ENCODE measurements around the gene ELAVL1. TPM values are rescaled to one million over a fixed set of nuclear protein-coding genes. Genes with fewer than 3 reads are reported as not detected.
A peak's percentile ranks its signal among the peaks of the same experiment; 100 is the strongest.
"Not testable (repeated sequence)": the region's sequence is repeated elsewhere in the genome, so short reads cannot be mapped to it uniquely, and the experiment has no call there.

ELAVL1 gene
- total and polyA plus RNA-seq, 4 experiments from 2014 or later: 54.2 to 57.8 (median 55.5) TPM

DNA sequence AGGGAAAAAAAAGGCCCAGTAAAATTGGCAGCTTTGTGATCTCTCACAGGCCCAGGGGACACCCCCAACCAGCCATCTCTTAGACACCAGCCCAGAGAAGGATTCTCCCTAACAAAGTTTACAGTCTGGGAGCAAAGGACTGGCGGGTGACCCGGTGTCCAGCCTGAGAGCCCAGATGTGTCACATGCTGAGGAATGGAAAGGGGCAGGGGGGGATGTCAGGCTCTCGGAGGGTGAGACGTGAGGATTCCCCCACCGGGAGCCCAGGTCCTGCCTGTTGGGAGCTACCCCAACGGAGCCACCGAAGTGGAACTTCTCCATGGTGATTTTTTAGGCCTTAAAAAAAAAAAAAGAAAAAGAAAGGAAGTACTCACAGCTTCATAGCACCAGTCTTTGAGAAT lies 74.7 kb downstream of the ELAVL1 start:
- Histone ChIP-seq H3K27ac (ENCODE audit: low read depth, low read length) (no peak overlapping the region), H3K36me3 (ENCODE audit: insufficient read depth, low read length) (peaks cover 38% of the 10 kb centered on the region), H3K4me1 (ENCODE audit: insufficient read depth, low read length) (peaks cover 6% of the 10 kb centered on the region), H3K9me3 (ENCODE audit: control insufficient read depth in 1 of 2, low read length in 2 of 2) (no peaks in the 10 kb centered on the region), H3K4me3 (ENCODE audit: low read length in 2 of 2) (no peak overlapping the region), H3K27me3 (ENCODE audit: insufficient read depth, low read length) (no peaks in the 10 kb centered on the region)
- ChIA-PET POLR2A (ENCODE audit: partially characterized antibody) (interaction anchor here (1.0 to 1.2 kb wide), 2 partner anchors 10 to 13 kb away, joined by 3 to 6 read pairs; partner anchors contain the start of genes SNAPC2 and TIMM44), CTCF (ENCODE audit: partially characterized antibody) (interaction anchor here (1.6 to 2.8 kb wide), 2 partner anchors 10 to 78 kb away, joined by 5 to 12 read pairs; partner anchors contain the start of gene SNAPC2)
- H3K4me3 Mint-ChIP-seq: no peak overlapping the region
- H3K9me3 Mint-ChIP-seq: no peaks in the 10 kb centered on the region
- H3K27me3 Mint-ChIP-seq: no peaks in the 10 kb centered on the region
- no peak for DNase-seq
- peaks cover 0 to 31% of the 10 kb centered on the region in 2 donors for H3K36me3 Mint-ChIP-seq
- no peak overlapping the region for H3K27ac Mint-ChIP-seq
- peaks cover 0 to 20% (median 10%) of the 10 kb centered on the region in 4 donors for H3K4me1 Mint-ChIP-seq
- intact Hi-C loops (cut with micrococcal nuclease): no loop called here

DNA sequence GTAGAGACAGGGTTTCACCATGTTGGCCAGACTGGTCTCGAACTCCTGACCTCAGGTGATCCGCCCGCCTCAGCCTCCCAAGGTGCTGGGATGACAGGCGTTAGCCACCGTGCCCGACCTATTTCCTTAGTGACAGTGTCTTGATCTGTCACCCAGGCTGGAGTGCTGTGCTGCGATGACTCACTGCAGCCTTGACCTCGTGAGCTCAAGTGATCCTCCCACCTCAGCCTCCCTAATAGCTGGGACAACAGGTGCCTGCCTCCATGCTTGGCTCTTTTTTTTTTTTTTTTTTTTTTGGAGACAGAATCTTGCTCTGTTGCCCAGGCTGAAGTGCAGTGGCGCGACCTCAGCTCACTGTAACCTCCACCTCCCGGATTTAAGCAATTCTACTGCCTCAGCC lies 75.4 kb downstream of the ELAVL1 start:
- Mint-ChIP-seq H3K27ac (peak overlapping the region in 3 of 7 donors; percentile 36 to 81 (median 79)), H3K4me1 (peaks cover 1 to 20% (median 11%) of the 10 kb centered on the region in 4 donors), H3K36me3 (peaks cover 0 to 29% of the 10 kb centered on the region in 2 donors)
- Histone ChIP-seq H3K36me3 (ENCODE audit: insufficient read depth, low read length) (peaks cover 33% of the 10 kb centered on the region), H3K27ac (ENCODE audit: low read depth, low read length) (peak overlapping the region; percentile 21)
- ChIA-PET CTCF (ENCODE audit: partially characterized antibody) (interaction anchor here (1.6 to 2.8 kb wide), 3 partner anchors 10 to 77 kb away, joined by 5 to 12 read pairs (median 10); partner anchors contain the start of genes SNAPC2 and TIMM44), POLR2A (ENCODE audit: partially characterized antibody) (interaction anchor here (1.0 to 1.6 kb wide), 2 partner anchors 9 kb away, joined by 3 to 15 read pairs; partner anchors contain the start of gene SNAPC2)
- H3K4me3 Mint-ChIP-seq; H3K4me3 ChIP-seq (ENCODE audit: low read length in 2 of 2); H3K27me3 ChIP-seq (ENCODE audit: insufficient read depth, low read length); H3K4me1 ChIP-seq (ENCODE audit: insufficient read depth, low read length); DNase-seq; H3K9me3 Mint-ChIP-seq; H3K27me3 Mint-ChIP-seq; intact Hi-C loops (cut with micrococcal nuclease); H3K9me3 ChIP-seq (ENCODE audit: control insufficient read depth in 1 of 2, low read length in 2 of 2): not testable (repeated sequence)

DNA sequence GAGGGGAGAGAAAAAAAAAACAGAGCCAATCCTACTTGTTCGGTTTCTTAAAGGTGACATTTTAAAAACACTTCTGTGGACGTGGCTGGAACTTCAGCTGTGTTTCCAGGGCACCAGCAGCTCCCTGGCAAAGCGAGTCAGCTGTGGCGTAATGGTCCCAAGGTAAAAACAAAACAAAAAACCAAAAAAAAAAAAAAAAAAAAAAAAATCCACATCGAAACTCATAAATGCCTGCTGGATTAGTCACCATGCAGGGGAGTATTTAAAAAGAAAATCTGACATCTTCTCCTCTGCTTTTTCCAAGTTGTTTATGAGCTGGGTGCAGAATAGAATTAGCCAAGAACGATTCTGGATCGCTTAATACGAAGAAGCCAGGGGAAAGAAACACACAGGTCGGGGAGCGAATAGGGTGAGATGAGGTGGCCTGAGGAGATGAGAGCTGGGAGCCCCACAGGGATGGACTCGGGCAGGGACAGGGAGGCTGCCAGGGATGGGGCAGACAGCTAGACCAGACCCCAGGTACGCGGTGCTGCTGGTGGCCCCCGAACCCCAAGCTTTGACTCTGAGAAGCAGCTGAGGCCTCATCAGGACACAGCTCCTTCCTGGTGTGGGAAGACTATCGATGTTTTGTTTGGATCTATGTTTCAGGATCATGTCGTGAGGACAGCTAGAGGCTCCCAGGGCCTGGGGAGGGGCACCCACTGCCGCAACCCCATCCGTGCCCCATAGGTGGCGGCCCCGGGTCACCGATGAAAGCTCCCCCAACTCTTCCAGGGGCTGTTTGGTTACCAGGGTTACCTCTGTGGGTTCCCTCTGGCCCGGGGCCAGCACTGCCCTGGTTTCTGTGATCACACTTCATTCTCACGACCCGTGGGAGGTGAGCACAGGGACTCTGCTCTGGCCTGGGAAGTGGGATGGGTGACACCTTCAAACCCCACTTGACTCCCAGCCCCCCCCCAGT lies 76.4 kb downstream of the ELAVL1 start:
- H3K36me3 Mint-ChIP-seq: peaks cover 0 to 26% of the 10 kb centered on the region in 2 donors
- CTCF ChIA-PET (ENCODE audit: partially characterized antibody): interaction anchor here (0.9 to 2.8 kb wide), 5 partner anchors 9 to 77 kb away, joined by 4 to 12 read pairs (median 6); partner anchors contain the start of genes MAP2K7, SNAPC2 and TIMM44
- peak overlapping the region; percentile 36 to 88 (median 62) for H3K27ac Mint-ChIP-seq
- DNase-seq: peak; percentile 75 to 88 (median 76)
- peaks cover 1 to 20% (median 11%) of the 10 kb centered on the region in 4 donors for H3K4me1 Mint-ChIP-seq
- no peaks in the 10 kb centered on the region for H3K27me3 Mint-ChIP-seq
- H3K4me1 ChIP-seq (ENCODE audit: insufficient read depth, low read length): peaks cover 10% of the 10 kb centered on the region
- intact Hi-C loops (cut with micrococcal nuclease): loop anchor here (1.0 kb wide), 1 partner anchor 14 kb away; the partner anchor contains the start of gene TIMM44
- peaks cover 28% of the 10 kb centered on the region for H3K36me3 ChIP-seq (ENCODE audit: insufficient read depth, low read length)
- no peaks in the 10 kb centered on the region for H3K27me3 ChIP-seq (ENCODE audit: insufficient read depth, low read length)
- no peaks in the 10 kb centered on the region for H3K9me3 Mint-ChIP-seq
- no peaks in the 10 kb centered on the region for H3K9me3 ChIP-seq (ENCODE audit: control insufficient read depth in 1 of 2, low read length in 2 of 2)
- H3K4me3 ChIP-seq (ENCODE audit: low read length in 2 of 2): no peak overlapping the region
- POLR2A ChIA-PET (ENCODE audit: partially characterized antibody): interaction anchor here (0.6 to 1.6 kb wide), 6 partner anchors 8 to 1397 kb away, joined by 3 to 15 read pairs (median 3); partner anchors contain the start of genes SNAPC2 and TIMM44
- peak overlapping the region in 2 of 8 donors; percentile 21 to 54 for H3K4me3 Mint-ChIP-seq
- H3K27ac ChIP-seq (ENCODE audit: low read depth, low read length): peak overlapping the region; percentile 21

DNA sequence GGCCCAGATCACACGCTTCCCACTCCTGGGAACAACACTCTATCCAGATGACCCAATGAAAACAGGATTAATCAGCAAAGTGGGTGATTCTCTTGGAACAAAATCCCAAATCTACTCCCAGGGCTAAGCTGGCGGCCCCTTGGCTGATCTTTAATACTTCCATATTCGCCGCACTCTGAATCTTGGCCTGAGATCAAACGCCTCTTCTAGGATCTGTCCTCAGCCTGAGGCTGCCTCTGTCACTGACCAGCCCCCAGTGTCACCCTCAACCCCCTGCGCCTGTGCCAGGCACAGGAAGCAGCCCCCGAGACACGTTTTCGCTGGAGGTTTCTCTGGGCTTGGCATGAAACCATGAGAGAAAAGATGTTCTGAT lies 77.1 kb downstream of the ELAVL1 start:
- DNase-seq: no peak
- no peak overlapping the region for H3K4me3 ChIP-seq (ENCODE audit: low read length in 2 of 2)
- H3K9me3 Mint-ChIP-seq: no peaks in the 10 kb centered on the region
- peaks cover 21% of the 10 kb centered on the region for H3K36me3 ChIP-seq (ENCODE audit: insufficient read depth, low read length)
- no peaks in the 10 kb centered on the region for H3K27me3 Mint-ChIP-seq
- H3K27ac Mint-ChIP-seq: peak overlapping the region in 3 of 7 donors; percentile 10 to 81 (median 22)
- POLR2A ChIA-PET (ENCODE audit: partially characterized antibody): interaction anchor here (0.7 to 1.6 kb wide), 2 partner anchors 8 to 121 kb away, joined by 3 to 15 read pairs; partner anchors contain the start of gene SNAPC2
- H3K4me1 Mint-ChIP-seq: peaks cover 1 to 25% (median 12%) of the 10 kb centered on the region in 4 donors
- intact Hi-C loops (cut with micrococcal nuclease): no loop called here
- H3K4me1 ChIP-seq (ENCODE audit: insufficient read depth, low read length): peaks cover 10% of the 10 kb centered on the region
- no peaks in the 10 kb centered on the region for H3K9me3 ChIP-seq (ENCODE audit: control insufficient read depth in 1 of 2, low read length in 2 of 2)
- no peaks in the 10 kb centered on the region for H3K27me3 ChIP-seq (ENCODE audit: insufficient read depth, low read length)
- H3K36me3 Mint-ChIP-seq: peaks cover 0 to 23% of the 10 kb centered on the region in 2 donors
- no peak overlapping the region for H3K27ac ChIP-seq (ENCODE audit: low read depth, low read length)
- CTCF ChIA-PET (ENCODE audit: partially characterized antibody): interaction anchor here (2.1 to 2.8 kb wide), 3 partner anchors 8 to 76 kb away, joined by 6 to 12 read pairs (median 10); partner anchors contain the start of genes SNAPC2 and TIMM44
- peak overlapping the region in 1 of 8 donors; percentile 39 for H3K4me3 Mint-ChIP-seq

DNA sequence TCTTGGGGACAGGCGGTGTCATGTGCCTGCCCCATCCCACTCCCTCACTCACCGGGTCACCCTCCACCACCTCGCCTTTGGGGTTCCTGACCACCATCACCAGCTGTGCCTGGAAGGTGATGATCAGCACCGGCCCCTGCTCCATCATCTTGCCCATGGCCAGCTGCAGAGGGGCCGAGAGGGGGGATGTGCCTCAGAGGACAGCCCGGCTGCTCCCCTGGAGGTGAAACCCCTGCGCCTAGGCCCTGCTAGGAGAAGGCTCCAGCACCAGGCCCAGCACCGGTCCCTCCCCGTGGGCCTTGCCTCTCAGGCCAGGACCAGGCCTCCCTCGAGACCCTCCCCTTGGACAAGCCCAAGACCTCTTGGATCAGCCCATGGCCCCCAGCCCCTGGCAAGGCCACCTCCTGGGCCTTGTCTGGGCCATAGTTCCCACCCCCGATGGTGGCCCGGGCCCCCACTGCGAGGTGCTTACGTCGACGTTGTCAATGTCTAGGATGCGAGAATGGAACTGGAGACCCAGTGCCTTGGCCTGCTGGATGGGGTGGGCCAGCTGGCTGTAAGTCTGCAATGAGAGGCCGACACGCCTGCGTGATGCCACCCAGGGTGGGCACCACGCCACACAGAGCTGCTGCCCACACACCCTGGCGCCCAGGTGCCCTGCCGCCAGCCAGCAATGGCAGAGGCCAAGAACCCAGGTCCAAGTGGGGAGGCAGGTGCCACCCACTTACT lies 77.7 kb downstream of the ELAVL1 start:
- ChIA-PET CTCF (ENCODE audit: partially characterized antibody) (interaction anchor here (0.6 to 2.1 kb wide), 4 partner anchors 10 to 577 kb away, joined by 4 to 6 read pairs (median 5); no protein-coding TSS in a partner anchor), POLR2A (ENCODE audit: partially characterized antibody) (interaction anchor here (1.5 kb wide), 1 partner anchor 10 kb away, joined by 5 read pairs; no protein-coding TSS in a partner anchor)
- no peak for DNase-seq
- H3K9me3 ChIP-seq (ENCODE audit: control insufficient read depth in 1 of 2, low read length in 2 of 2): no peaks in the 10 kb centered on the region
- no peaks in the 10 kb centered on the region for H3K27me3 ChIP-seq (ENCODE audit: insufficient read depth, low read length)
- no peak overlapping the region for H3K4me3 ChIP-seq (ENCODE audit: low read length in 2 of 2)
- H3K9me3 Mint-ChIP-seq: no peaks in the 10 kb centered on the region
- intact Hi-C loops (cut with micrococcal nuclease): no loop called here
- H3K4me1 ChIP-seq (ENCODE audit: insufficient read depth, low read length): peaks cover 10% of the 10 kb centered on the region
- peak overlapping the region in 1 of 8 donors; percentile 36 for H3K4me3 Mint-ChIP-seq
- peaks cover 0 to 23% of the 10 kb centered on the region in 2 donors for H3K36me3 Mint-ChIP-seq
- H3K36me3 ChIP-seq (ENCODE audit: insufficient read depth, low read length): peaks cover 19% of the 10 kb centered on the region
- H3K27me3 Mint-ChIP-seq: no peaks in the 10 kb centered on the region
- no peak overlapping the region for H3K27ac ChIP-seq (ENCODE audit: low read depth, low read length)
- peak overlapping the region in 2 of 7 donors; percentile 22 to 81 for H3K27ac Mint-ChIP-seq
- peaks cover 1 to 28% (median 15%) of the 10 kb centered on the region in 4 donors for H3K4me1 Mint-ChIP-seq

DNA sequence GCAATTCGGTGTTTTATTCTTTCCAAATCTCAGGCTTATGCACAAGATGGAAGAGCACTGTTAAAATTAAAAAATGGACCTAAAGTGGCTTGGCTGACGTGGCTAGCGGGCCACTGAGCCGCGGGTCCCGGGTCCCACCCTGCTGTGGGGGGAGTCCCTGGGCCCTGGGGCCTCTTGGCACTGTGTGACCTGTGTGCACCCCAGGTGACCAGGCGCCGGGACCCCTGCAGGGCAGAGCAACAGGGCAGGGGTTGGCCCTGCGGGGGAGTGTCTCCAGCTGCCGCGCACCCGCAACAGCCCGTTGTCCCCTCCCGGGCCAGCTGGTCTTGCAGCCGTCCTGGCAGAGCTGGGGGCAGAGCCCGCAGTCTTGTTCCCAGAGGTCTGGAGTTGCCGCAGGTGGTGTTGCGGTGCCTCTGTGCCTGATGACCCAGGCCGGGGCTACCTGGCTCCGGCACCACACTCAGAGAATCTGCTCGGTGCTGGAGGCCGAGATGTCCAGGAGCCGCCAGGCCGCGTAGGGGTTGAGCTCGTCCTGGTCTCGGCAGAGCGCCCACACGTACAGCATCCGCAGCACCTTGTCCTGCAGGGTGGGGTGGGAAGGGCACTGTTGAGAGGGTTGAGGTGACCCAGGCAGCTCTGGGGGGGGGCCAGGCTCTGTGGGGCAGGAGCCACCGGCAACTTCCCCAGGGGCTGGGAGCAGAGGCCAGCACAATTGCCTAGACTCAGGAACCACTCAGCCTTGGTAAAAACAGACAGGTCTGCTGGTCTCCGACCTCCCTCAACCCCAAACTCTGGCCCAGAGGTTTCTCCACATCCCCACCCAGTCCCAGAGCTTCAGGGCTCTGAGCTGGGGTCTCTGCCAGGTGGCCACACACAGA lies 78.5 kb downstream of the ELAVL1 start:
- CTCF ChIA-PET (ENCODE audit: partially characterized antibody): interaction anchor here (0.6 to 1.5 kb wide), 3 partner anchors 9 to 578 kb away, joined by 4 to 6 read pairs (median 4); no protein-coding TSS in a partner anchor
- Mint-ChIP-seq H3K36me3 (peaks cover 0 to 19% of the 10 kb centered on the region in 2 donors), H3K27me3 (no peaks in the 10 kb centered on the region), H3K9me3 (no peaks in the 10 kb centered on the region), H3K27ac (peak overlapping the region in 2 of 7 donors; percentile 60 to 83), H3K4me3 (peak overlapping the region; percentile 17 to 73 (median 42)), H3K4me1 (peaks cover 1 to 31% (median 18%) of the 10 kb centered on the region in 4 donors)
- Histone ChIP-seq H3K27ac (ENCODE audit: low read depth, low read length) (no peak overlapping the region), H3K9me3 (ENCODE audit: control insufficient read depth in 1 of 2, low read length in 2 of 2) (no peaks in the 10 kb centered on the region), H3K36me3 (ENCODE audit: insufficient read depth, low read length) (peaks cover 19% of the 10 kb centered on the region), H3K27me3 (ENCODE audit: insufficient read depth, low read length) (no peaks in the 10 kb centered on the region), H3K4me1 (ENCODE audit: insufficient read depth, low read length) (peaks cover 13% of the 10 kb centered on the region), H3K4me3 (ENCODE audit: low read length in 2 of 2) (no peak overlapping the region)
- POLR2A ChIA-PET (ENCODE audit: partially characterized antibody): interaction anchor here (1.5 kb wide), 2 partner anchors 9 to 17 kb away, joined by 5 to 8 read pairs; no protein-coding TSS in a partner anchor
- intact Hi-C loops (cut with micrococcal nuclease): no loop called here
- DNase-seq: no peak
